CD4-positive, alpha-beta T cell (primary cell): ENCODE data around the gene HTR1D. TPM values are rescaled to one million over a fixed set of nuclear protein-coding genes. Genes with fewer than 3 reads are reported as not detected.

Source experiments
- ATAC-seq: fragments of 200-7000 bp; cut with Tn5 transposase; one replicate; pipeline ENCODE4 v1.10.0; 2022; ENCODE audit warnings: mild to moderate bottlenecking; ENCODE audit not compliant: poor library complexity
- CTCF ChIA-PET: fragments of 350-600 bp; sonication (Branson Sonifier 250); formaldehyde crosslinking; loops from one replicate; lab custom pipeline; 2021; ENCODE audit warnings: antibody characterized with exemption, inconsistent platforms; lab: Charles Lee
- POLR2A ChIA-PET: fragments of 350-600 bp; sonication (Branson Sonifier 250); formaldehyde crosslinking; loops from one replicate; lab custom pipeline; 2021; ENCODE audit warnings: antibody characterized with exemption, inconsistent platforms; lab: Charles Lee
- DNase-seq, 14 experiments: peaks; one replicate each; pipeline ENCODE4 v3.0.0-alpha.2; 2013 to 2020; ENCODE audit warnings: mixed read lengths in 2 of 14
- H3K27ac ChIP-seq, 2 donors: one replicate each; pipeline versions ENCODE4 v1.5.1 to v1.7.0; 2013; ENCODE audit warnings: low read length in 2 of 2, low read depth in 1 of 2, mild to moderate bottlenecking in 1 of 2
- H3K27me3 ChIP-seq, 2 experiments: 1 replicate in 1 of 2; 2 replicates in 1 of 2; pipeline versions ENCODE4 v1.6.1 to v1.7.0; 2013; ENCODE audit warnings: low read length in 2 of 2, control low read depth in 1 of 2, mild to moderate bottlenecking in 1 of 2, moderate library complexity in 1 of 2; ENCODE audit not compliant: insufficient read depth in 2 of 2, control insufficient read depth in 1 of 2
- H3K36me3 ChIP-seq: one replicate; pipeline ENCODE4 v1.6.1; 2013; ENCODE audit warnings: low read length, control low read depth; ENCODE audit not compliant: insufficient read depth
- H3K4me1 ChIP-seq: one replicate; pipeline ENCODE4 v1.6.1; 2013; ENCODE audit warnings: low read length, control low read depth; ENCODE audit not compliant: insufficient read depth
- H3K4me3 ChIP-seq: one replicate; pipeline ENCODE4 v1.5.1; 2013; ENCODE audit warnings: mild to moderate bottlenecking, low read length, moderate library complexity
- H3K9me3 ChIP-seq, 2 experiments: 1 replicate in 1 of 2; 2 replicates in 1 of 2; pipeline versions ENCODE4 v1.6.1 to v1.7.0; 2013; ENCODE audit warnings: low read length in 2 of 2, mild to moderate bottlenecking in 2 of 2, control low read depth in 1 of 2, moderate library complexity in 1 of 2; ENCODE audit not compliant: control insufficient read depth in 1 of 2, insufficient read depth in 1 of 2
- H3K27ac Mint-ChIP-seq: one replicate; pipeline ENCODE4 v1.8.0; 2020; ENCODE audit warnings: mixed read lengths
- H3K27me3 Mint-ChIP-seq: one replicate; pipeline ENCODE4 v1.8.0; 2021; ENCODE audit warnings: mixed read lengths
- H3K36me3 Mint-ChIP-seq: one replicate; pipeline ENCODE4 v1.8.0; 2021; ENCODE audit warnings: low read depth, mixed read lengths
- H3K4me1 Mint-ChIP-seq: one replicate; pipeline ENCODE4 v1.8.0; 2021; ENCODE audit warnings: low read depth, mixed read lengths
- H3K4me3 Mint-ChIP-seq: one replicate; pipeline ENCODE4 v1.8.0; 2020; ENCODE audit warnings: mild to moderate bottlenecking, mixed read lengths
- H3K9me3 Mint-ChIP-seq: one replicate; pipeline ENCODE4 v1.8.0; 2020; ENCODE audit warnings: mixed read lengths
- intact Hi-C, 2 experiments: fragments of 100-400 bp; cut with DNase I in 1 of 2; cut with micrococcal nuclease in 1 of 2; formaldehyde crosslinking; loops; one replicate each; pipeline versions ENCODE4 v1.15.1 to v1.9.0; 2023 to 2025; cut with DNase I, micrococcal nuclease
- total RNA-seq, 174 experiments: library from RNA in 2 of 174; stranded (reverse) in 2 of 174; gene quantifications; one replicate each; pipeline ENCODE4 v1.2.3 and lab custom pipeline; 2021 to 2026
- TF ChIP-seq, protein P1 (sequence below): fragments of 200-600 bp; IDR thresholded peaks from one replicate; pipeline ENCODE4 v1.8.0; 2022; ENCODE audit warnings: antibody characterized with exemption, mild to moderate bottlenecking

HTR1D gene
- total RNA-seq, 2 experiments from 2014 or later = not detected

DNA sequence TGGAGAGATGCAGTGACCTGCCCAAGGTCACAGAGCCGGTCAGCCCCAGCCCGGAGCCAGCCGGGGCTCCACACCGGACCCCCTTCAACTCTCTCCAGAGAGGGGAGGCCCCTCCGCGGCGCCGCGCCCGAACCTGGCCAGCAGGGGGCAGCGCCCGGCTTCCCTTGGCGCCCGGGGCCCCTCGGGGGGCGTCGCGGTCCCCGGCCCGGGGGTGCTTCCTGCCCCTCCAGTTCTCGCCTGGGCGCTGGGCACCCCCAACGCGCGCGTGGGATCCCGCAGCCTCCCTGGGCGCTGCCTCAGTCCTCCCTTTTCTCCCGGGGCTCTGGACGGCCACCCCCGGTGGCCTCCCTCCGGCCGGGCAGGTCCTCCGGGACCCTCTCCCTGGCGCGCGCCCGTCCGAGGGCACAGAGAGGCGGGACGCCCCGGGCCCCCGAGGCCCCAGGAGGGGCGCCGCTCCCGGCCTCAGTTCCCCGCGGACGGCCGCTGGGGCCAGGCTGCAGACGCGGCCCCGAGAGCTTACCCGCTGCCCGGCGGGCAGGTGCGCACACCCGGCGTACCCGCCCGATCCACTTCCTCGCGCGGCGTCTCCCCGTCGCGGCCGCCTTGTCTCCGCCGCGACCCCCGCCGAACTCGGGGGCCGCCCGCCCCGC, 406 bp downstream of the HTR1D start:
- intact Hi-C loops = loop anchor here (2.0 to 5.0 kb wide), 2 partner anchors 185 to 188 kb away; no protein-coding TSS in a partner anchor
- no peak overlapping the region for H3K27ac Mint-ChIP-seq
- peaks cover 84% of the 10 kb centered on the region for H3K27me3 Mint-ChIP-seq

DNA sequence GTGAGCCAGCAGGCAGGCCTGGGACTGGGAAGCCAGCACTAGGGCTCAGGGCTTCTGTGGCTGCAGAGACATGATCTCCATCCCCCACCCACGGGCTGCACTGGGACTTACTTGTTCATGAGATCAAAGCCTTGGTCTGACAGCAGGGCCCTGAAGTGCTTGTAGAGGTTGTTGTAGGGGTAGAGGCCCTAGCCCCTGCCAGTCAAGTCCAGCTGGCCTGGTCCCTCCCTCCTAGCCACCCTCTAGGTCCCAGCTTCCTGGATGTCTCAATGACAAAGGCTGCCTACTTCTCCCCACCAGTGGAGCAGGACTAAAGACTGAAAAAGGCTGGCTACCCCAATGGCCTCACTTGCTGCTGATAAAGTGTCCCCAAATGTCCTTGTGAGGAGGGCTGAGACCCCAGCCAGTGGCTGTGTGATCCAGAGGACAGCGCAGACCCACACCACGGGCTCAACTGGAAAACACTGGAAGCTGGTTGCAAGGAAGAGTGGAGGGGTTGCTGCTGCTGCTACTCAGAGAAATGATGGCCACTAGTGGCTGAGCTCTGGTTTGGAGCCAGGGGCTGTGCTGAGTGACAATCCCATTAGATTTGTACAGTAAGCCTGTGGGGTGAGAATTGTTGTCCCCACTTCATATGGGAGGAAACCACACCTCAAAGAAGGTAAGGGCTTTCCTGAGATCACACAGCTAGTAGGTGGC, 1.4 kb downstream of the HTR1D start:
- no peaks in the 10 kb centered on the region for H3K36me3 ChIP-seq
- intact Hi-C loops = loop anchor here (2.0 to 5.0 kb wide), 2 partner anchors 186 to 189 kb away; no protein-coding TSS in a partner anchor
- peaks cover 10% of the 10 kb centered on the region for H3K4me1 ChIP-seq
- H3K27me3 ChIP-seq = peaks cover 41 to 67% of the 10 kb centered on the region in 2 experiments
- ATAC-seq (no peak), DNase-seq (no peak)
- ChIA-PET POLR2A (no interaction called here), CTCF (interaction anchor here (0.6 kb wide), 1 partner anchor 285 kb away, joined by 3 read pairs; no protein-coding TSS in a partner anchor)
- H3K9me3 ChIP-seq = no peaks in the 10 kb centered on the region
- Mint-ChIP-seq H3K27me3 (peaks cover 85% of the 10 kb centered on the region), H3K9me3 (no peaks in the 10 kb centered on the region), H3K4me1 (peaks cover 6% of the 10 kb centered on the region), H3K27ac (no peak overlapping the region), H3K4me3 (peak overlapping the region; percentile 32), H3K36me3 (no peaks in the 10 kb centered on the region)
- H3K27ac ChIP-seq = no peak overlapping the region
- H3K4me3 ChIP-seq = no peak overlapping the region
- TF ChIP-seq, protein P1, sequence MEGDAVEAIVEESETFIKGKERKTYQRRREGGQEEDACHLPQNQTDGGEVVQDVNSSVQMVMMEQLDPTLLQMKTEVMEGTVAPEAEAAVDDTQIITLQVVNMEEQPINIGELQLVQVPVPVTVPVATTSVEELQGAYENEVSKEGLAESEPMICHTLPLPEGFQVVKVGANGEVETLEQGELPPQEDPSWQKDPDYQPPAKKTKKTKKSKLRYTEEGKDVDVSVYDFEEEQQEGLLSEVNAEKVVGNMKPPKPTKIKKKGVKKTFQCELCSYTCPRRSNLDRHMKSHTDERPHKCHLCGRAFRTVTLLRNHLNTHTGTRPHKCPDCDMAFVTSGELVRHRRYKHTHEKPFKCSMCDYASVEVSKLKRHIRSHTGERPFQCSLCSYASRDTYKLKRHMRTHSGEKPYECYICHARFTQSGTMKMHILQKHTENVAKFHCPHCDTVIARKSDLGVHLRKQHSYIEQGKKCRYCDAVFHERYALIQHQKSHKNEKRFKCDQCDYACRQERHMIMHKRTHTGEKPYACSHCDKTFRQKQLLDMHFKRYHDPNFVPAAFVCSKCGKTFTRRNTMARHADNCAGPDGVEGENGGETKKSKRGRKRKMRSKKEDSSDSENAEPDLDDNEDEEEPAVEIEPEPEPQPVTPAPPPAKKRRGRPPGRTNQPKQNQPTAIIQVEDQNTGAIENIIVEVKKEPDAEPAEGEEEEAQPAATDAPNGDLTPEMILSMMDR = no peak

More for the DNA sequence above, 406 bp downstream of the HTR1D start:
- POLR2A ChIA-PET = no interaction called here
- Histone ChIP-seq H3K27ac (no peak overlapping the region), H3K9me3 (no peaks in the 10 kb centered on the region), H3K36me3 (no peaks in the 10 kb centered on the region), H3K27me3 (peaks cover 40 to 66% of the 10 kb centered on the region in 2 experiments), H3K4me3 (no peak overlapping the region), H3K4me1 (peaks cover 10% of the 10 kb centered on the region)
- Mint-ChIP-seq H3K4me3 (no peak overlapping the region), H3K9me3 (no peaks in the 10 kb centered on the region), H3K36me3 (no peaks in the 10 kb centered on the region), H3K4me1 (peaks cover 6% of the 10 kb centered on the region)
- CTCF ChIA-PET = no interaction called here
- DNase-seq (peak in 10 of 14 experiments; percentile 7 to 40 (median 22)), ATAC-seq (peak; percentile 44)
- TF ChIP-seq, protein P1 = peak; percentile 28

DNA sequence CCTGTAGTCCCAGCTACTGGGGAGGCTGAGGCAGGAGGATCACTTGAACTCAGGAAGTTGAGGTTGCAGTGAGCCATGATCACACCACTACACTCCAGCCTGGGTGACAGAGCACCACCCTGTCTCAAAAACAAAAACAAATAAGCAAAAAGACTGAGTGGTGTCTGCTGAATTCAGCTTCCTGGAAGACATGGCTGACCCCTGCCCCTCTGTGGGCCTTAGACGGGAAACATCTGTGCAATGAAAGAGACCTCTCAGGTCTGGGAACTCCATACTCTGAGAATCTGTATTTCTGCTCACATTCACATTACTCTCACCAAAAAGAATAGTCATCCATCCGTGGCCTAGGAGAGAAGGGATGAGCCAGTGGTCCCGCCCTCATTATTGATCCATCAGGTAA, 2.0 kb downstream of the HTR1D start:
- TF ChIP-seq, protein P1 = no peak
- Mint-ChIP-seq H3K27ac (no peak overlapping the region), H3K9me3 (no peaks in the 10 kb centered on the region), H3K4me3 (no peak overlapping the region), H3K27me3 (peaks cover 81% of the 10 kb centered on the region), H3K36me3 (no peaks in the 10 kb centered on the region), H3K4me1 (peaks cover 6% of the 10 kb centered on the region)
- Histone ChIP-seq H3K27me3 (peaks cover 40 to 64% of the 10 kb centered on the region in 2 experiments), H3K36me3 (no peaks in the 10 kb centered on the region), H3K9me3 (no peaks in the 10 kb centered on the region), H3K27ac (no peak overlapping the region), H3K4me3 (no peak overlapping the region), H3K4me1 (peaks cover 10% of the 10 kb centered on the region)
- POLR2A ChIA-PET = no interaction called here
- intact Hi-C loops = loop anchor here in 1 of 2 experiments (5.0 kb wide), 1 partner anchor 187 kb away; no protein-coding TSS in a partner anchor
- DNase-seq (no peak), ATAC-seq (no peak)
- CTCF ChIA-PET = no interaction called here
